NCI-H187 (cell line): ENCODE measurements around the gene CTXN3.

Source experiments
- DNase-seq, 2 experiments: peaks; one replicate each; lab custom pipeline; 2025; lab: John Stamatoyannopoulos, UW

The CTXN3 gene

GRCh38 chr5:127649018-127649439, at the start of gene CTXN3:
CTXN3 (plus strand) TSS chr5:127649082; CDS start chr5:127657522, 8,440 bp downstream.
- peak; percentile 70 to 77 for DNase-seq

GRCh38 chr5:127599320-127599719, 49.6 kb upstream of the CTXN3 start:
- no peak for DNase-seq

GRCh38 chr5:127599847-127600246, 49.0 kb upstream of the CTXN3 start:
- DNase-seq: no peak

- no peak for DNase-seq
Observed at GRCh38 chr5:127601111-127601510, 47.8 kb upstream of the CTXN3 start.

- no peak for DNase-seq
Observed at GRCh38 chr5:127601601-127602000, 47.3 kb upstream of the CTXN3 start.

- no peak for DNase-seq
Observed at GRCh38 chr5:127602481-127602880, 46.4 kb upstream of the CTXN3 start.

- no peak for DNase-seq
Observed at GRCh38 chr5:127602896-127603844, 45.7 kb upstream of the CTXN3 start.

GRCh38 chr5:127608077-127608660, 40.7 kb upstream of the CTXN3 start:
- no peak for DNase-seq

GRCh38 chr5:127609011-127609410, 39.9 kb upstream of the CTXN3 start:
- DNase-seq: no peak

- no peak for DNase-seq
Observed at GRCh38 chr5:127609957-127610356, 38.9 kb upstream of the CTXN3 start.

- DNase-seq: no peak
Observed at GRCh38 chr5:127612441-127613141, 36.3 kb upstream of the CTXN3 start.

- DNase-seq: no peak
Observed at GRCh38 chr5:127615916-127616315, 33.0 kb upstream of the CTXN3 start.

GRCh38 chr5:127619908-127620479, 28.9 kb upstream of the CTXN3 start:
- DNase-seq: no peak

- no peak for DNase-seq
Observed at GRCh38 chr5:127621601-127622325, 27.1 kb upstream of the CTXN3 start.

GRCh38 chr5:127634007-127634406, 14.9 kb upstream of the CTXN3 start:
- DNase-seq: no peak

GRCh38 chr5:127639828-127640227, 9.1 kb upstream of the CTXN3 start:
- no peak for DNase-seq

- DNase-seq: no peak
Observed at GRCh38 chr5:127642949-127643348, 5.9 kb upstream of the CTXN3 start.

GRCh38 chr5:127643607-127644006, 5.3 kb upstream of the CTXN3 start:
- DNase-seq: no peak

GRCh38 chr5:127645300-127645726, 3.6 kb upstream of the CTXN3 start:
- no peak for DNase-seq

GRCh38 chr5:127647361-127647958, 1.4 kb upstream of the CTXN3 start:
- DNase-seq: no peak

- no peak for DNase-seq
Observed at GRCh38 chr5:127650022-127650421, 1.1 kb downstream of the CTXN3 start.
